ENCODE results near the gene SLC35A2.

DNA sequence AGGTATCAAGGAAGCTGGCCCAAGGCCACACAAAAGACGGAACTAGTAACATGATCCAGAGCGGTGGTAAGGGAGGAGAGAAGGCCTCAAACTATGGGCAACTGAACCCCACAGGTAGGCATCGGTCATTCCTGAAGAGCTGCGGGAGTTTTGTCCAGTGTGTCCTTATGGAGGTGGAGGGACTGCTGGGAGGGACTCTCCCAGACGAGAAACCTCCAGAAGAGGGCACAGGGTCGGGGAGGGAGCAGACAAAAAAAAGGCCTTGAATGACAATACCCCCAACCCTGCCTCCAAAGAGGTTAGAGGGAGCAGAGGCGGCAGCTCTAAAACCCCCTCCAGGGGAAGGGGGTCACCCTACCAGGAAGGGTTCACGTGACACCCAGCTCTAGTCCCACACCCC lies 7.3 kb downstream of the SLC35A2 start:
- TF ChIP-seq POLR2AphosphoS5 (IDR thresholded peaks at IDR 0.05; ENCODE audit: low read depth, low read length) (no peak), SIN3A (IDR thresholded peaks at IDR 0.05; ENCODE audit: low read depth) (no peak), POLR2A (IDR thresholded peaks at IDR 0.05; ENCODE audit: borderline replicate concordance, extremely low read depth, insufficient read depth, insufficient read length) (no peak), ZNF274 (IDR thresholded peaks at IDR 0.05; ENCODE audit: low read depth, low read length) (no peak), EZH2 (IDR thresholded peaks at IDR 0.05) (no peak), TCF7L2 (IDR thresholded peaks at IDR 0.05; ENCODE audit: borderline replicate concordance, extremely low read depth, insufficient read depth, insufficient read length) (no peak)
- TF ChIP-seq, protein P1, sequence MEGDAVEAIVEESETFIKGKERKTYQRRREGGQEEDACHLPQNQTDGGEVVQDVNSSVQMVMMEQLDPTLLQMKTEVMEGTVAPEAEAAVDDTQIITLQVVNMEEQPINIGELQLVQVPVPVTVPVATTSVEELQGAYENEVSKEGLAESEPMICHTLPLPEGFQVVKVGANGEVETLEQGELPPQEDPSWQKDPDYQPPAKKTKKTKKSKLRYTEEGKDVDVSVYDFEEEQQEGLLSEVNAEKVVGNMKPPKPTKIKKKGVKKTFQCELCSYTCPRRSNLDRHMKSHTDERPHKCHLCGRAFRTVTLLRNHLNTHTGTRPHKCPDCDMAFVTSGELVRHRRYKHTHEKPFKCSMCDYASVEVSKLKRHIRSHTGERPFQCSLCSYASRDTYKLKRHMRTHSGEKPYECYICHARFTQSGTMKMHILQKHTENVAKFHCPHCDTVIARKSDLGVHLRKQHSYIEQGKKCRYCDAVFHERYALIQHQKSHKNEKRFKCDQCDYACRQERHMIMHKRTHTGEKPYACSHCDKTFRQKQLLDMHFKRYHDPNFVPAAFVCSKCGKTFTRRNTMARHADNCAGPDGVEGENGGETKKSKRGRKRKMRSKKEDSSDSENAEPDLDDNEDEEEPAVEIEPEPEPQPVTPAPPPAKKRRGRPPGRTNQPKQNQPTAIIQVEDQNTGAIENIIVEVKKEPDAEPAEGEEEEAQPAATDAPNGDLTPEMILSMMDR (IDR thresholded peaks at IDR 0.05 in 2 of 3, conservative IDR thresholded peaks at IDR 0.05 in 1 of 3; ENCODE audit: borderline replicate concordance in 1 of 3, insufficient read depth in 1 of 3, low read depth in 2 of 3, low read length in 2 of 3) = no peak
- TF ChIP-seq, protein P2, sequence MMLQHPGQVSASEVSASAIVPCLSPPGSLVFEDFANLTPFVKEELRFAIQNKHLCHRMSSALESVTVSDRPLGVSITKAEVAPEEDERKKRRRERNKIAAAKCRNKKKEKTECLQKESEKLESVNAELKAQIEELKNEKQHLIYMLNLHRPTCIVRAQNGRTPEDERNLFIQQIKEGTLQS (IDR thresholded peaks at IDR 0.05) = no peak
